Measurements from ENCODE around the gene TMPRSS9.

DNA sequence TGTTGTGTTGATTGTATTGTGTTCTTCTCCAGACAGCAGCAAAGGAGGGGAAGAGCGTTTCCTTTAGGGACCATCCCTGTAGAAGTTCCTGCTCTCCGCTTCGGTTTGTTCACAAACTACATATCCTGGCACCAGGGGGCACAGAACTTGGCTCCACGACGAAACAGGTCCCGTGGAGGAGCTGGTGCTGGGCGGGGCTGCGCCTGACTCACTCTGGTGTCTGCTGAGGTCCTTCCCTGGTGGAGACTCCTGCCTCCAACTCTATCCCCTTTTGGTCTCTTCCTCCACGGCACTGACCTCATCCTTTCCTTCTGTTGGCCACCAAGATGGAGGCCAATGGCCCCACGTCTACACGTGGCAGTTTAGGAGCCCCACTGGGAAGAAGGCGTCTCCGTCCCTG lies 14.7 kb downstream of the TMPRSS9 start:
- no peak for TF ChIP-seq ZBTB21 (CRISPR knock-in tag; IDR thresholded peaks at IDR 0.05; ENCODE audit: borderline replicate concordance)
- TF ChIP-seq, protein P1, sequence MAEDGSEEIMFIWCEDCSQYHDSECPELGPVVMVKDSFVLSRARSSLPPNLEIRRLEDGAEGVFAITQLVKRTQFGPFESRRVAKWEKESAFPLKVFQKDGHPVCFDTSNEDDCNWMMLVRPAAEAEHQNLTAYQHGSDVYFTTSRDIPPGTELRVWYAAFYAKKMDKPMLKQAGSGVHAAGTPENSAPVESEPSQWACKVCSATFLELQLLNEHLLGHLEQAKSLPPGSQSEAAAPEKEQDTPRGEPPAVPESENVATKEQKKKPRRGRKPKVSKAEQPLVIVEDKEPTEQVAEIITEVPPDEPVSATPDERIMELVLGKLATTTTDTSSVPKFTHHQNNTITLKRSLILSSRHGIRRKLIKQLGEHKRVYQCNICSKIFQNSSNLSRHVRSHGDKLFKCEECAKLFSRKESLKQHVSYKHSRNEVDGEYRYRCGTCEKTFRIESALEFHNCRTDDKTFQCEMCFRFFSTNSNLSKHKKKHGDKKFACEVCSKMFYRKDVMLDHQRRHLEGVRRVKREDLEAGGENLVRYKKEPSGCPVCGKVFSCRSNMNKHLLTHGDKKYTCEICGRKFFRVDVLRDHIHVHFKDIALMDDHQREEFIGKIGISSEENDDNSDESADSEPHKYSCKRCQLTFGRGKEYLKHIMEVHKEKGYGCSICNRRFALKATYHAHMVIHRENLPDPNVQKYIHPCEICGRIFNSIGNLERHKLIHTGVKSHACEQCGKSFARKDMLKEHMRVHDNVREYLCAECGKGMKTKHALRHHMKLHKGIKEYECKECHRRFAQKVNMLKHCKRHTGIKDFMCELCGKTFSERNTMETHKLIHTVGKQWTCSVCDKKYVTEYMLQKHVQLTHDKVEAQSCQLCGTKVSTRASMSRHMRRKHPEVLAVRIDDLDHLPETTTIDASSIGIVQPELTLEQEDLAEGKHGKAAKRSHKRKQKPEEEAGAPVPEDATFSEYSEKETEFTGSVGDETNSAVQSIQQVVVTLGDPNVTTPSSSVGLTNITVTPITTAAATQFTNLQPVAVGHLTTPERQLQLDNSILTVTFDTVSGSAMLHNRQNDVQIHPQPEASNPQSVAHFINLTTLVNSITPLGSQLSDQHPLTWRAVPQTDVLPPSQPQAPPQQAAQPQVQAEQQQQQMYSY (CRISPR knock-in tag; IDR thresholded peaks at IDR 0.05): no peak
- TF ChIP-seq, protein P2, sequence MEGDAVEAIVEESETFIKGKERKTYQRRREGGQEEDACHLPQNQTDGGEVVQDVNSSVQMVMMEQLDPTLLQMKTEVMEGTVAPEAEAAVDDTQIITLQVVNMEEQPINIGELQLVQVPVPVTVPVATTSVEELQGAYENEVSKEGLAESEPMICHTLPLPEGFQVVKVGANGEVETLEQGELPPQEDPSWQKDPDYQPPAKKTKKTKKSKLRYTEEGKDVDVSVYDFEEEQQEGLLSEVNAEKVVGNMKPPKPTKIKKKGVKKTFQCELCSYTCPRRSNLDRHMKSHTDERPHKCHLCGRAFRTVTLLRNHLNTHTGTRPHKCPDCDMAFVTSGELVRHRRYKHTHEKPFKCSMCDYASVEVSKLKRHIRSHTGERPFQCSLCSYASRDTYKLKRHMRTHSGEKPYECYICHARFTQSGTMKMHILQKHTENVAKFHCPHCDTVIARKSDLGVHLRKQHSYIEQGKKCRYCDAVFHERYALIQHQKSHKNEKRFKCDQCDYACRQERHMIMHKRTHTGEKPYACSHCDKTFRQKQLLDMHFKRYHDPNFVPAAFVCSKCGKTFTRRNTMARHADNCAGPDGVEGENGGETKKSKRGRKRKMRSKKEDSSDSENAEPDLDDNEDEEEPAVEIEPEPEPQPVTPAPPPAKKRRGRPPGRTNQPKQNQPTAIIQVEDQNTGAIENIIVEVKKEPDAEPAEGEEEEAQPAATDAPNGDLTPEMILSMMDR (IDR thresholded peaks at IDR 0.05): no peak
- TF ChIP-seq, protein P3, sequence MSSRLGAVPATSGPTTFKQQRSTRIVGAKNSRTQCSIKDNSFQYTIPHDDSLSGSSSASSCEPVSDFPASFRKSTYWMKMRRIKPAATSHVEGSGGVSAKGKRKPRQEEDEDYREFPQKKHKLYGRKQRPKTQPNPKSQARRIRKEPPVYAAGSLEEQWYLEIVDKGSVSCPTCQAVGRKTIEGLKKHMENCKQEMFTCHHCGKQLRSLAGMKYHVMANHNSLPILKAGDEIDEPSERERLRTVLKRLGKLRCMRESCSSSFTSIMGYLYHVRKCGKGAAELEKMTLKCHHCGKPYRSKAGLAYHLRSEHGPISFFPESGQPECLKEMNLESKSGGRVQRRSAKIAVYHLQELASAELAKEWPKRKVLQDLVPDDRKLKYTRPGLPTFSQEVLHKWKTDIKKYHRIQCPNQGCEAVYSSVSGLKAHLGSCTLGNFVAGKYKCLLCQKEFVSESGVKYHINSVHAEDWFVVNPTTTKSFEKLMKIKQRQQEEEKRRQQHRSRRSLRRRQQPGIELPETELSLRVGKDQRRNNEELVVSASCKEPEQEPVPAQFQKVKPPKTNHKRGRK (CRISPR knock-in tag; IDR thresholded peaks at IDR 0.05; ENCODE audit: borderline replicate concordance): no peak
- TF ChIP-seq, protein P4, sequence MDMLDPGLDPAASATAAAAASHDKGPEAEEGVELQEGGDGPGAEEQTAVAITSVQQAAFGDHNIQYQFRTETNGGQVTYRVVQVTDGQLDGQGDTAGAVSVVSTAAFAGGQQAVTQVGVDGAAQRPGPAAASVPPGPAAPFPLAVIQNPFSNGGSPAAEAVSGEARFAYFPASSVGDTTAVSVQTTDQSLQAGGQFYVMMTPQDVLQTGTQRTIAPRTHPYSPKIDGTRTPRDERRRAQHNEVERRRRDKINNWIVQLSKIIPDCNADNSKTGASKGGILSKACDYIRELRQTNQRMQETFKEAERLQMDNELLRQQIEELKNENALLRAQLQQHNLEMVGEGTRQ (CRISPR knock-in tag; IDR thresholded peaks at IDR 0.05): no peak
- TF ChIP-seq, protein P5, sequence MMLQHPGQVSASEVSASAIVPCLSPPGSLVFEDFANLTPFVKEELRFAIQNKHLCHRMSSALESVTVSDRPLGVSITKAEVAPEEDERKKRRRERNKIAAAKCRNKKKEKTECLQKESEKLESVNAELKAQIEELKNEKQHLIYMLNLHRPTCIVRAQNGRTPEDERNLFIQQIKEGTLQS (CRISPR knock-in tag; conservative IDR thresholded peaks at IDR 0.05): no peak

Data from WTC11 (cell line).